Natural killer cell (primary cell): Measurements from ENCODE around the gene KIAA0753. TPM values are rescaled to one million over a fixed set of nuclear protein-coding genes. Genes with fewer than 3 reads are reported as not detected.

Experiments used
- total RNA-seq, 4 donors: library from RNA; stranded (reverse); fragments of 120-200 nt in 1 of 4; gene quantifications; one replicate each; pipeline versions ENCODE4 v1.2.3 to v1.2.4, GENCODE V29; 2013 to 2022

The KIAA0753 gene
- total RNA-seq, 3 donors from 2014 or later (not counting 1 experiment from before 2014, with no cell fraction given): 13.4 to 17.2 (median 15.4) TPM

Other genes with a start within 250 kb of the KIAA0753 start
- not detected for gene AIPL1, start 205.6 kb downstream of the KIAA0753 start, total RNA-seq
- gene PIMREG, start 196.3 kb downstream of the KIAA0753 start, total RNA-seq: 1 to 10 TPM in 1 of 3 donors, under 1 TPM in 2; 0.73 to 1.4 (median 0.78) TPM
- gene PITPNM3, start 84.2 kb downstream of the KIAA0753 start, total RNA-seq: under 1 TPM; 0.42 to 0.75 (median 0.50) TPM
- 10 to 100 TPM; 15.2 to 15.7 (median 15.4) TPM for gene TXNDC17, start 349 bp upstream of the KIAA0753 start, total RNA-seq
- gene MED31, start 10.9 kb upstream of the KIAA0753 start, total RNA-seq: 10 to 100 TPM in 2 of 3 donors, 1 to 10 TPM in 1; 8.3 to 26.1 (median 19.1) TPM
- under 1 TPM; 0.68 to 0.87 (median 0.82) TPM for gene C17orf100, start 11.1 kb upstream of the KIAA0753 start, total RNA-seq
- gene SLC13A5, start 72.7 kb upstream of the KIAA0753 start, total RNA-seq: not detected
- 100 to 1,000 TPM in 1 of 3 donors, 10 to 100 TPM in 2; 64.2 to 130 (median 97.4) TPM for gene XAF1, start 115.3 kb upstream of the KIAA0753 start, total RNA-seq
- gene FBXO39, start 135.5 kb upstream of the KIAA0753 start, total RNA-seq: under 1 TPM; 0.40 to 0.72 (median 0.43) TPM
- gene TEKT1, start 191.0 kb upstream of the KIAA0753 start, total RNA-seq: not detected